Neural cell (in vitro differentiated cells): ENCODE measurements around the gene IQCH. TPM values are rescaled to one million over a fixed set of nuclear protein-coding genes. Genes with fewer than 3 reads are reported as not detected.
A peak's percentile ranks its signal among the peaks of the same experiment; 100 is the strongest.
"Not testable (repeated sequence)": the region's sequence is repeated elsewhere in the genome, so short reads cannot be mapped to it uniquely, and the experiment has no call there.

Experiments used
- H2AFZ ChIP-seq: fragments of 200-600, 300-800 bp; sonication (generic), shearing (Covaris generic); 2 replicates; pipeline ENCODE4 v1.6.0; 2014; ENCODE audit warnings: low read depth, mild to moderate bottlenecking, antibody characterized with exemption, low read length, moderate library complexity
- H3F3A ChIP-seq: fragments of 200-600 bp; shearing (Covaris generic); 2 replicates; pipeline ENCODE4 v1.6.1; 2016; ENCODE audit warnings: mild to moderate bottlenecking, moderate library complexity, mixed read lengths, antibody characterized with exemption, low read length; ENCODE audit not compliant: insufficient read depth, poor library complexity, severe bottlenecking
- H3K27ac ChIP-seq: fragments of 200-600, 300-800 bp; sonication (generic), shearing (Covaris generic); 2 replicates; pipeline ENCODE4 v1.5.1; 2014; ENCODE audit warnings: mild to moderate bottlenecking, low read length, moderate library complexity
- H3K27me3 ChIP-seq: fragments of 300-800, 200-600 bp; sonication (generic), shearing (Covaris generic); 2 replicates; pipeline ENCODE4 v1.6.0; 2014; ENCODE audit warnings: mild to moderate bottlenecking, low read depth, low read length, moderate library complexity; ENCODE audit not compliant: insufficient read depth
- H3K36me3 ChIP-seq: fragments of 300-800, 200-600 bp; sonication (generic), shearing (Covaris generic); 2 replicates; pipeline ENCODE4 v1.5.1; 2014; ENCODE audit warnings: mild to moderate bottlenecking, antibody characterized with exemption, low read length, moderate library complexity; ENCODE audit not compliant: insufficient read depth
- H3K4me2 ChIP-seq: fragments of 300-800, 200-600 bp; sonication (generic), shearing (Covaris generic); 2 replicates; pipeline ENCODE4 v1.6.0; 2014; ENCODE audit warnings: mild to moderate bottlenecking, low read length
- H3K4me3 ChIP-seq: fragments of 300-800, 200-600 bp; sonication (generic), shearing (Covaris generic); 2 replicates; pipeline ENCODE4 v1.5.1; 2014; ENCODE audit warnings: mild to moderate bottlenecking, low read length, moderate library complexity
- H3K79me2 ChIP-seq: fragments of 200-600 bp; shearing (Covaris generic); replicated peaks from 2 replicates; pipeline ENCODE4 v1.6.0; 2014; ENCODE audit warnings: mild to moderate bottlenecking, low read length, moderate library complexity; ENCODE audit not compliant: insufficient read depth
- H3K9ac ChIP-seq: fragments of 300-800, 200-600 bp; sonication (generic), shearing (Covaris generic); 2 replicates; pipeline ENCODE4 v1.6.1; 2016; ENCODE audit warnings: mild to moderate bottlenecking, low read length, mixed read lengths
- H3K9me2 ChIP-seq: fragments of 200-600 bp; shearing (Covaris generic); 2 replicates; pipeline ENCODE4 v1.6.1; 2016; ENCODE audit warnings: mild to moderate bottlenecking, low read length, mixed read lengths; ENCODE audit not compliant: insufficient read depth
- H3K9me3 ChIP-seq: fragments of 200-600, 300-800 bp; sonication (generic), shearing (Covaris generic); 2 replicates; pipeline ENCODE4 v1.6.1; 2016; ENCODE audit warnings: mild to moderate bottlenecking, mixed run types, low read length, moderate library complexity, mixed read lengths
- H4K20me1 ChIP-seq: fragments of 200-600 bp; shearing (Covaris generic); 2 replicates; pipeline ENCODE4 v1.6.1; 2016; ENCODE audit warnings: mild to moderate bottlenecking, mixed run types; ENCODE audit not compliant: insufficient read depth
- CTCF ChIP-seq: fragments of 450-650 bp; IDR thresholded peaks from 2 replicates; pipeline ENCODE4 v1.5.1; 2014; ENCODE audit warnings: antibody characterized with exemption, mild to moderate bottlenecking, moderate library complexity; ENCODE audit not compliant: poor library complexity, severe bottlenecking
- EP300 ChIP-seq: fragments of 450-650 bp; conservative IDR thresholded peaks from 2 replicates; pipeline ENCODE4 v1.6.1; 2014; ENCODE audit warnings: antibody characterized with exemption, mild to moderate bottlenecking, moderate library complexity; ENCODE audit not compliant: poor library complexity, severe bottlenecking
- EZH2 ChIP-seq: fragments of 200-600, 300-800 bp; shearing (Covaris generic), sonication (generic); IDR thresholded peaks from 2 replicates; pipeline ENCODE4 v1.6.1; 2014; ENCODE audit warnings: antibody characterized with exemption, low read length, borderline replicate concordance, mild to moderate bottlenecking; ENCODE audit not compliant: insufficient read depth, poor library complexity, severe bottlenecking
- MXI1 ChIP-seq: fragments of 450-650 bp; conservative IDR thresholded peaks from 2 replicates; pipeline ENCODE4 v1.6.1; 2014; ENCODE audit warnings: antibody characterized with exemption, mild to moderate bottlenecking; ENCODE audit not compliant: poor library complexity, severe bottlenecking
- POLR2AphosphoS5 ChIP-seq: IDR thresholded peaks from 2 replicates; pipeline ENCODE4 v1.6.1; 2012
- RAD21 ChIP-seq: fragments of 450-650 bp; conservative IDR thresholded peaks from 2 replicates; pipeline ENCODE4 v1.6.1; 2014; ENCODE audit warnings: antibody characterized with exemption, mild to moderate bottlenecking, moderate library complexity
- REST ChIP-seq: IDR thresholded peaks from 2 replicates; pipeline ENCODE4 v1.6.1; 2012; ENCODE audit warnings: borderline replicate concordance
- SMC3 ChIP-seq: fragments of 450-650 bp; conservative IDR thresholded peaks from 2 replicates; pipeline ENCODE4 v1.6.1; 2014; ENCODE audit warnings: antibody characterized with exemption, mild to moderate bottlenecking, moderate library complexity; ENCODE audit not compliant: poor library complexity
- TAF1 ChIP-seq: IDR thresholded peaks from 2 replicates; pipeline ENCODE4 v1.6.1; 2012; ENCODE audit warnings: low read depth
- polyA plus RNA-seq: library from polyadenylated mRNA; depleted of rRNA; stranded (reverse); fragments of >200 nt; gene quantifications from 2 replicates; pipeline ENCODE4 v1.2.3, GENCODE V29; 2014

Gene IQCH
- polyA plus RNA-seq, 1 donor from 2014 or later = 2.8 TPM

DNA sequence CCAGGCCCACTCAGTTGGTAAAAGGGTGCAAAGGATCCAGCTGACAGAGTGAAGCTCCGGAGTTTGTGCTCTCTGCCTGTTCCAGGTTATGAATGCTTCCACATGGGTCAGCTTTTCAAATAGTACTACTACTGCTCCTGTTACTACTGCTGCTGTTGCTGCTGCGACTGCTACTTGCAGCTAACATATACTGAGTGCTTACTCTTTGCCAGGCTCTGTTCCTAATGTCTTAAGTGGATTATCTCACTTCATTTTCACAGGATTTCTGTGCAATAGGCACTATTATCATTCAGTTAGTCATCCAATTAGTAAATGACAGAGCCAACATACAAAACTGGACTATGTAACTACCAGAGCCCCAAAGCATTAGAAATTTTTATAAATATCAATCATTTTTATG lies 106.5 kb downstream of the IQCH start:
- Histone ChIP-seq H3K9ac (no peak overlapping the region), H3K27ac (no peak overlapping the region), H3F3A (no peaks in the 10 kb centered on the region), H3K4me2 (no peak overlapping the region), H3K4me3 (no peak overlapping the region), H2AFZ (no peak overlapping the region), H3K9me3 (no peaks in the 10 kb centered on the region), H4K20me1 (no peaks in the 10 kb centered on the region), H3K27me3 (no peaks in the 10 kb centered on the region), H3K79me2 (no peaks in the 10 kb centered on the region), H3K9me2 (no peaks in the 10 kb centered on the region), H3K36me3 (no peaks in the 10 kb centered on the region)
- TF ChIP-seq POLR2AphosphoS5 = no peak
- no peak for TF ChIP-seq SMC3
- TF ChIP-seq EZH2 = no peak
- no peak for TF ChIP-seq TAF1
- TF ChIP-seq RAD21 = no peak
- TF ChIP-seq CTCF = no peak
- no peak for TF ChIP-seq EP300
- no peak for TF ChIP-seq MXI1
- TF ChIP-seq REST = no peak

- H3K27ac ChIP-seq, H2AFZ ChIP-seq, H3K4me3 ChIP-seq, H3F3A ChIP-seq, H3K9ac ChIP-seq, H3K36me3 ChIP-seq, H3K9me2 ChIP-seq, H3K27me3 ChIP-seq, H4K20me1 ChIP-seq, H3K9me3 ChIP-seq, H3K79me2 ChIP-seq, H3K4me2 ChIP-seq: not testable (repeated sequence)
Observed at GRCh38 chr15:67363712-67364111, 109.1 kb downstream of the IQCH start.

DNA sequence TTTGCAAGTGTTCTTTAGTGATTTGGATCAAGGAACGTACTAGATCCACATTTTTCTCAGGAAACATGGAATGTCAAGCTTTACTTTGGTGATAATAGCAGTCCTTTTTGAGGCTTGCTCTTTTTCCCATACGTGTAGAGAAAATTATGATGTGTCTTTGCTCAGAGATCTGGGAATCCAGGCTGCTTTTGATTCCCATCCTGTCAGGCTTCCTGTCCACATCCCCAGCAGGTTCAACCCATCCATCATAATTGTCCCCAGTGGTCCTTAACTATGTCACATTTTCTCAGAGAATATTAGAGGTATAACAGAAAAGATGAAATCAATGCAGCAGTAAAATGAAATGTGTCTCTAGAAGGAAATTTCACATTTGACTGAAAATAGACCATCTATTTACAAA lies 111.4 kb downstream of the IQCH start:
- Histone ChIP-seq H3K9me2 (no peaks in the 10 kb centered on the region), H3K27me3 (no peaks in the 10 kb centered on the region), H2AFZ (no peak overlapping the region), H3K9me3 (no peaks in the 10 kb centered on the region), H3K36me3 (no peaks in the 10 kb centered on the region), H3K9ac (peak overlapping the region; percentile 3), H3K4me2 (peak overlapping the region; percentile 16), H3K27ac (peak overlapping the region; percentile 62), H3F3A (no peaks in the 10 kb centered on the region), H3K79me2 (no peaks in the 10 kb centered on the region), H4K20me1 (no peaks in the 10 kb centered on the region), H3K4me3 (peak overlapping the region; percentile 19)
- TF ChIP-seq RAD21 = no peak
- no peak for TF ChIP-seq MXI1
- TF ChIP-seq EP300 = peak; percentile 20
- no peak for TF ChIP-seq TAF1
- TF ChIP-seq REST = peak; percentile 81
- TF ChIP-seq POLR2AphosphoS5 = no peak
- TF ChIP-seq EZH2 = no peak
- no peak for TF ChIP-seq SMC3
